SK-N-MC (cell line): ENCODE measurements around the gene TXNRD2.

Experiments used
- EZH2 ChIP-seq: fragments of 200-600 bp; sonication (generic); IDR thresholded peaks from one replicate; pipeline ENCODE4 v1.6.1; 2017; ENCODE audit warnings: antibody characterized with exemption
- POLR2AphosphoS5 ChIP-seq: IDR thresholded peaks from 2 replicates; pipeline ENCODE4 v1.6.1; 2012; ENCODE audit warnings: mild to moderate bottlenecking, low read depth, low read length, borderline replicate concordance

GRCh38 chr22:19982991-19983578, 41.5 kb upstream of the TXNRD2 start:
- TF ChIP-seq EZH2, result no peak
- no peak for TF ChIP-seq POLR2AphosphoS5
